ENCODE data around the gene OLFML1. TPM values are rescaled to one million over a fixed set of nuclear protein-coding genes. Genes with fewer than 3 reads are reported as not detected.

The OLFML1 gene
- total and polyA plus RNA-seq, 2 of the 8 experiments (the other 6 are each of a cell fraction or from before 2014, with no cell fraction given): 0.24 TPM; not detected in 1

- Histone ChIP-seq H3K27me3 (replicated peaks in 1 of 4; ENCODE audit: control insufficient read depth in 3 of 4, extremely low read depth in 1 of 4, insufficient read depth in 3 of 4, low read length in 3 of 4) (no peaks in the 10 kb centered on the region), H3K23me2 (ENCODE audit: low read depth, low read length) (no peaks in the 10 kb centered on the region), H4K5ac (ENCODE audit: insufficient read length, low read depth, low read length) (no peak overlapping the region), H2AK5ac (ENCODE audit: low read depth, low read length) (no peak overlapping the region), H3K4me3 (ENCODE audit: extremely low read depth in 1 of 4, insufficient read depth in 2 of 4, low read depth in 3 of 4, low read length in 4 of 4) (no peak overlapping the region), H4K20me1 (replicated peaks in 1 of 2; ENCODE audit: control insufficient read depth in 1 of 2, insufficient read depth in 2 of 2, low read length in 2 of 2) (no peaks in the 10 kb centered on the region), H2AFZ (ENCODE audit: low read length) (no peak overlapping the region), H3K36me3 (ENCODE audit: control insufficient read depth in 2 of 4, insufficient read depth in 4 of 4, low read length in 3 of 4) (no peaks in the 10 kb centered on the region), H3K9me3 (ENCODE audit: insufficient read depth in 2 of 2, low read depth in 1 of 2, low read length in 1 of 2) (no peaks in the 10 kb centered on the region), H3K18ac (ENCODE audit: extremely low read depth, low read length) (no peak overlapping the region), H3K23ac (ENCODE audit: insufficient read length) (no peak overlapping the region), H3K79me1 (ENCODE audit: low read depth, low read length) (no peaks in the 10 kb centered on the region; the same call in 1 of the 2 replicates), H2BK5ac (ENCODE audit: low read depth, low read length) (no peak overlapping the region), H3K4me1 (replicated peaks in 1 of 4; ENCODE audit: control insufficient read depth in 3 of 4, insufficient read depth in 4 of 4, low read length in 3 of 4) (peaks cover 0 to 7% (median 4%) of the 10 kb centered on the region in 4 experiments; a peak in 4 of 7 replicates), H3K9ac (replicated peaks in 1 of 4; ENCODE audit: extremely low read depth in 1 of 4, low read depth in 3 of 4, low read length in 3 of 4) (no peak overlapping the region), H3K79me2 (ENCODE audit: control insufficient read depth in 1 of 2, insufficient read depth in 2 of 2, low read length in 2 of 2) (no peaks in the 10 kb centered on the region), H3K14ac (ENCODE audit: insufficient read length) (no peak overlapping the region), H2BK20ac (ENCODE audit: low read length) (no peak overlapping the region), H2BK12ac (ENCODE audit: low read depth, low read length) (no peak overlapping the region), H3K4me2 (ENCODE audit: insufficient read depth in 1 of 2, low read depth in 2 of 2, low read length in 2 of 2) (no peak overlapping the region), H4K8ac (ENCODE audit: extremely low read depth, insufficient read depth, low read length) (no peak overlapping the region), H4K91ac (replicated peaks; ENCODE audit: insufficient read length, low read length) (no peak overlapping the region), H2BK120ac (replicated peaks; ENCODE audit: low read depth, low read length) (no peak overlapping the region), H3K4ac (replicated peaks; ENCODE audit: insufficient read length, low read depth, low read length) (no peak overlapping the region), H2BK15ac (ENCODE audit: low read length) (no peak overlapping the region), H3K56ac (replicated peaks; ENCODE audit: insufficient read length, low read depth, low read length) (no peak overlapping the region), H3K27ac (ENCODE audit: low read depth, low read length) (no peak overlapping the region)
- 39% methylated on average over 7 of the region's 7 CpGs; no CpG with 5 or more reads in 1 of the 2 experiments for WGBS, 2 experiments (ENCODE audit: extremely low coverage in 1 of 2, insufficient coverage in 1 of 2, insufficient read length in 1 of 2, insufficient replicate concordance in 2 of 2, low coverage in 1 of 2, low lambda C conversion rate in 2 of 2, missing lambda C conversion rate in 1 of 2)
- POLR2A ChIA-PET (ENCODE audit: partially characterized antibody): no interaction called here
- DNase-seq (ENCODE audit: low read depth in 1 of 2, low spot score in 2 of 2) (peak; percentile 62 to 73), FAIRE-seq (peak; percentile 87)
- CTCF ChIA-PET (ENCODE audit: partially characterized antibody): interaction anchor here (0.6 to 7.6 kb wide), 33 partner anchors 10 to 338 kb away, joined by 3 to 54 read pairs (median 5); no protein-coding TSS in a partner anchor
- no peak for TF ChIP-seq GABPA (IDR thresholded peaks at IDR 0.05; ENCODE audit: borderline replicate concordance, insufficient read depth, low read length)
- no peak for TF ChIP-seq BRCA1 (IDR thresholded peaks at IDR 0.05; ENCODE audit: low read depth, low read length)
- peak; percentile 54 for TF ChIP-seq MAX (IDR thresholded peaks at IDR 0.05)
- no peak for TF ChIP-seq POLR2AphosphoS5 (IDR thresholded peaks at IDR 0.05; ENCODE audit: low read depth, low read length)
- TF ChIP-seq CREB1 (IDR thresholded peaks at IDR 0.05): 0 out of 2 replicates have a peak, but pooled peaks have one; percentile 20
- no peak for TF ChIP-seq EZH2 (IDR thresholded peaks at IDR 0.05; ENCODE audit: low read depth, low read length, severe bottlenecking)
- TF ChIP-seq SUZ12 (IDR thresholded peaks at IDR 0.05; ENCODE audit: low read length): no peak
- TF ChIP-seq MAFK (IDR thresholded peaks at IDR 0.05; ENCODE audit: low read depth, low read length): no peak
- TF ChIP-seq CTCF (IDR thresholded peaks at IDR 0.05; ENCODE audit: control extremely low read depth in 1 of 3, insufficient read depth in 1 of 3, low read depth in 1 of 3, low read length in 3 of 3): peak; percentile 94 to 95 (median 94)
- 0 out of 2 replicates have a peak, but pooled peaks have one; percentile 25 for TF ChIP-seq TEAD4 (IDR thresholded peaks at IDR 0.05; ENCODE audit: low read depth, low read length)
These were observed 63.5 kb downstream of the OLFML1 start for GRCh38 chr11:7548659-7549274.
